ENCODE measurements around the gene TSPAN17.

- no peak for TF ChIP-seq CREM (IDR thresholded peaks at IDR 0.05; ENCODE audit: low read depth)
- no peak for TF ChIP-seq MAFG (tag; conservative IDR thresholded peaks at IDR 0.05)
Observed at GRCh38 chr5:176639981-176640380, 7.3 kb upstream of the TSPAN17 start.
